ENCODE results near the gene PDIA5.

DNA sequence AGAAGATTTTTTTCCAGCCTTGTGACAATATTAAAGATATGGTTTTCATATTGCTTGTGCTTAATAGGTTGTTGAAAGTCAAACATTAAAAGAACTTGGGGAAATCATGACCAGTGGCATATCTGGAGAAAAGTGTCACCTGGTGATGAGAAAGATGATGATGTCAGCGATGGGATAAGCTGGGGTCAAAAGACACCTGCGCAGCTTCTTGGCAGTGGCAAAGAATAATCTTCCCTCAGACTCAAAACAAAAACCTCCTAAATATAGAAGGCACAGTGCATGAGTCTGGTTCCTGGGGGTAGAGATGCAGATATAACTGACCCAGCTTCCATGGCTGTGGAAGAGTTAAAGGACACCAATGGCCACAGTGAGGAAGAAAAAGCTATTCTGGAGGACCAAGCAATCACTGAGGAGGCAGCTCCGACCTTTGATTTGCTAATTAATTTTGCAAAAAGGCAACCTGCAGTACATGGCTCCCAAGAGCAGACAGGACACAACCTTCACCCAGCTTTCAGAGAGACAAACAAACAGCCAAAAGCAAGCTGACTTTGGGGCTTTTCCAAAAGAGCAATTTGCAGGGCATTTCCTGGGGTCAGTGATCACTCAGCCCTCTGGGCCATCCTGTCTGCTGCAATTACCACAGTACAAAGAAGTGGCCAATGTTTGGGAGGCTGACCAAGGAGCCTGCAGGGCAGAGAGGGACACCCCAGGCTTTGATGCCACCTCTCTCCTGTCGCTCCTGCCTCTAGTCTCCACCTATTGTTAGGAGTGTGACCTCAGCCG lies 21.7 kb upstream of the PDIA5 start:
- TF ChIP-seq, protein P1, sequence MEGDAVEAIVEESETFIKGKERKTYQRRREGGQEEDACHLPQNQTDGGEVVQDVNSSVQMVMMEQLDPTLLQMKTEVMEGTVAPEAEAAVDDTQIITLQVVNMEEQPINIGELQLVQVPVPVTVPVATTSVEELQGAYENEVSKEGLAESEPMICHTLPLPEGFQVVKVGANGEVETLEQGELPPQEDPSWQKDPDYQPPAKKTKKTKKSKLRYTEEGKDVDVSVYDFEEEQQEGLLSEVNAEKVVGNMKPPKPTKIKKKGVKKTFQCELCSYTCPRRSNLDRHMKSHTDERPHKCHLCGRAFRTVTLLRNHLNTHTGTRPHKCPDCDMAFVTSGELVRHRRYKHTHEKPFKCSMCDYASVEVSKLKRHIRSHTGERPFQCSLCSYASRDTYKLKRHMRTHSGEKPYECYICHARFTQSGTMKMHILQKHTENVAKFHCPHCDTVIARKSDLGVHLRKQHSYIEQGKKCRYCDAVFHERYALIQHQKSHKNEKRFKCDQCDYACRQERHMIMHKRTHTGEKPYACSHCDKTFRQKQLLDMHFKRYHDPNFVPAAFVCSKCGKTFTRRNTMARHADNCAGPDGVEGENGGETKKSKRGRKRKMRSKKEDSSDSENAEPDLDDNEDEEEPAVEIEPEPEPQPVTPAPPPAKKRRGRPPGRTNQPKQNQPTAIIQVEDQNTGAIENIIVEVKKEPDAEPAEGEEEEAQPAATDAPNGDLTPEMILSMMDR (IDR thresholded peaks at IDR 0.05; ENCODE audit: low read length) = no peak
- no peak for TF ChIP-seq EZH2 (IDR thresholded peaks at IDR 0.05; ENCODE audit: borderline replicate concordance, low read length)
